Choroid plexus epithelial cell (primary cell): ENCODE data around the gene XPR1.
A peak's percentile ranks its signal among the peaks of the same experiment; 100 is the strongest.
"Not testable (repeated sequence)": the region's sequence is repeated elsewhere in the genome, so short reads cannot be mapped to it uniquely, and the experiment has no call there.

Experiments used
- DNase-seq: peaks from one replicate; pipeline ENCODE4 v3.0.0-alpha.2; 2010; ENCODE audit warnings: low read depth
- H3K4me3 ChIP-seq: 2 replicates; pipeline ENCODE4 v1.5.1; 2011; ENCODE audit warnings: low read depth, mild to moderate bottlenecking, control low read depth, low read length, moderate library complexity
- TF ChIP-seq, protein P1 (sequence below): conservative IDR thresholded peaks from 2 replicates; pipeline ENCODE4 v1.5.1; 2011; ENCODE audit warnings: low read depth, mild to moderate bottlenecking, control low read depth, inconsistent platforms, low read length, moderate library complexity

XPR1 gene

DNA sequence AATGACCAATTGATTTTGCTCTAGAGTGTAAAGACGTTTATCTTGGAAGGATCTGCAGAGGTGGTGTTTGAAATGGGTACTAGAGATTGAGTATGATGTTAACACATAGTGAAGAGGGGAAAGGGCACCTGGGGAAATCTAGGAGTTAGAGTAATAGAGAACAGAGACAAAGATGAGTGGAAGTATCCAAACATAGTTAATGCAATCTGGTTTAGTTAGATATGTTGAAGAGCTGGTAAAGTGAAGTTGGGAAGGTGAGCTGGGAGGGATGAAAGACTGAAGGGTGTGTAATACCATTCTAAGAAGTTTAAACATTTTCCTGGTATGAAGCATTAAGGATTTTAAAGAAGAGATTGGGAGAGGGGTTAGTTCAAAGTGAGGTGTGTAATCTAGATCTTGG lies 11.0 kb downstream of the XPR1 start:
- DNase-seq: no peak
- TF ChIP-seq, protein P1, sequence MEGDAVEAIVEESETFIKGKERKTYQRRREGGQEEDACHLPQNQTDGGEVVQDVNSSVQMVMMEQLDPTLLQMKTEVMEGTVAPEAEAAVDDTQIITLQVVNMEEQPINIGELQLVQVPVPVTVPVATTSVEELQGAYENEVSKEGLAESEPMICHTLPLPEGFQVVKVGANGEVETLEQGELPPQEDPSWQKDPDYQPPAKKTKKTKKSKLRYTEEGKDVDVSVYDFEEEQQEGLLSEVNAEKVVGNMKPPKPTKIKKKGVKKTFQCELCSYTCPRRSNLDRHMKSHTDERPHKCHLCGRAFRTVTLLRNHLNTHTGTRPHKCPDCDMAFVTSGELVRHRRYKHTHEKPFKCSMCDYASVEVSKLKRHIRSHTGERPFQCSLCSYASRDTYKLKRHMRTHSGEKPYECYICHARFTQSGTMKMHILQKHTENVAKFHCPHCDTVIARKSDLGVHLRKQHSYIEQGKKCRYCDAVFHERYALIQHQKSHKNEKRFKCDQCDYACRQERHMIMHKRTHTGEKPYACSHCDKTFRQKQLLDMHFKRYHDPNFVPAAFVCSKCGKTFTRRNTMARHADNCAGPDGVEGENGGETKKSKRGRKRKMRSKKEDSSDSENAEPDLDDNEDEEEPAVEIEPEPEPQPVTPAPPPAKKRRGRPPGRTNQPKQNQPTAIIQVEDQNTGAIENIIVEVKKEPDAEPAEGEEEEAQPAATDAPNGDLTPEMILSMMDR: no peak
- no peak overlapping the region for H3K4me3 ChIP-seq

DNA sequence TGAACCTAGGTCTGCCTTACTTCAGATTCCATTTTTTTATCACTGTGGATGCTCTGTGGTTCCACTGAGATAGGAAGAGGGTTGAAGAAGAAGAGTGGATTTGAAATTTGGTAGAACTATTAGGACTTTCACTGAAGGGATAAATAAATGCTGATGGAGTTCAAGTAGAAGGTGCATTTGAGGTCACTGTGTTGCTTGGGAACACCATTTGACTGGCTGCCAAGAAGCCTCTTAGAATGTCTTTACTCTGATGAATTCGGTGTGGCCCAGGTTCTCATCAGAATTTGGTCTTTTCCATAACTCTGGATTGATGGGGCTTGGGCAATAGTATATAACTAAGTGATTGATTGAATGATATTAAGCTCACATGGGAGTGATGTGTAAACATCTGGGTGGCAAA lies 11.9 kb downstream of the XPR1 start:
- TF ChIP-seq, protein P1: no peak
- H3K4me3 ChIP-seq: no peak overlapping the region
- peak; percentile 61 for DNase-seq

DNA sequence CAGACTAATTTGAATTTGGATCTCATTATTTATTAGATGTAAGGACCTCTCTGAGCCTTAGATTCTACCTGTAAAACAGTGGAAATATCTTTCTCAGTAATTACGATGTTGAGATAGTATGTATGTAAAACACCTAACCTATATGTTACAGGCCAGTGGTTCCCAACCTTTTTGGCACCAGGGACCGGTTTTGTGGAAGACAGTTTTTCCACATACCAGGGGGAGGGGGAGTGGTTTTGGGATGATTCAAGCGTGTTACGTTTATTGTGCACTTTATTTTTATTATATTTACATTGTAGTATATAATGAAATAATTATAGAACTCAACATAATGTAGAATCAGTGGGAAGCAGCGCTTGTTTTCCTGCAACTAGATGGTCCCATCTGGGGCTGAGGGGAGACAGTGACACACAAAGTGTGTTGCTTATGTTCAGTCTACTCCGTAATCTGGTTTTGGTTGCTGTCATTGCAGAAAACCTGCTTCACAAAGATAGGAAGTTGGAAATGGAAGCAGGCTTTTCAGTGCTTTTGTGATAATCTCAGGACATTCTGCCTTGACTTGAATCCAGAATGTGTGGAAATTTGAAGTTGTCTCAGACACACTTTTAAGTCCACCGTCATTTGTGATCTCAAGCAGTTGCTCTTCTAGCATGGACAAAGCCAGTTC lies 12.8 kb downstream of the XPR1 start:
- H3K4me3 ChIP-seq: no peak overlapping the region
- no peak for DNase-seq
- TF ChIP-seq, protein P1: no peak

DNA sequence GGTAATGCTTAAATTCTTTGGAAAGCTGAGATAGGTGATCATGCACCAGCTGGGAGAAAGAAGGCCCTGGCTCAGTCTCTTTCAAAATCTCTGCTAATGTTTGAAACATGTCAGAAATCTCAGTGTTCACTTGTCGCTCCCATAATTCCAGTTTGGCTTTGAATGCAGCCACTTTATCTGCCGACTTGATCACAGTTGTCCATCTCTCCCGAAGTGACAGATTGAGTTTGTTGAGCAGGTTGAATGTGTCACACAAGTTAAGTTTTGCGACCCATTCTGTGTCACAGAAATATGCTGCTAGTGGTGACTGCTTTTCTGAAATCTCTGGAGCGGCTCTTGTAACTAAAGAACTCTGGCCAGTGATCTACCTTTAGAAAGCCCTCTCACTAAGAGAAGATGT lies 13.4 kb downstream of the XPR1 start:
- not testable (repeated sequence) for H3K4me3 ChIP-seq, DNase-seq

DNA sequence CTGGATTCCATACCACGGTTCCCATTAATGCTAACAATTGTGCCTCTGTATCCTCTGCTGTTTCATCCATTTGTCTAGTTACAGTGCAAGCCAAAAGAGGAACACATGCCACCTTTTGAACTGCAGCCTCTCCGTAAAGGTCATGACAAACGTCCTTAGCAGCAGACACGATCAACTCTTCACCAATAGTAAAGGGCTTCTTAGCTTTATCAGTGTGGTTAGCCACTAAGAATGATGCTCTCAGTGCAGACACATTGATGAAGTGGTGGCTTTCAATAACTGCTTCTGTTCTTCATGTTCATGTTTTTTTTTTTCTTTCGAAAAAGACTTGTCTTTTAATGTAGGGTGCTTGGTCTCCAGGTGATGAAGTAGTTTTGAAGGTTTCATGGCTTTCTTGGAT lies 14.3 kb downstream of the XPR1 start:
- no peak overlapping the region for H3K4me3 ChIP-seq
- DNase-seq: no peak
- TF ChIP-seq, protein P1: no peak

DNA sequence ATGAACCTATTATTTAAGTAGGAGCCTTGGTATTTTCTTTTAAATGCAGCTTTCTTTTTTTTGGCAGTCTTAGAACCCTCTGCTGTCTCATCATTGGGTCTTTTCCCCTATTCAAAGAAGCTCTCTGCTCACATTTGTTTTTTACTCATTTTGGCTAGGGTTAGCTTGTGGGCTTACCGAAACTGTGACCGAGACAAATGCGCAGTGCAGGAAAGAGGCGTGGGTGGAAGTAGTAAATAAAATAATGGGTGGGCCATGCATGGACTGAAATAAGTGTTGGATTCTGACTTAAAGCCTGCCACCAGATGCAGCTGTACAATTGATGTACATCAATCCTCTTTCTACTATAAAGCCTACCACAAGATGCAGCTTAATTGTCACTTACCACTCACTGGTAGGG lies 14.7 kb downstream of the XPR1 start:
- TF ChIP-seq, protein P1: no peak
- no peak for DNase-seq
- no peak overlapping the region for H3K4me3 ChIP-seq

DNA sequence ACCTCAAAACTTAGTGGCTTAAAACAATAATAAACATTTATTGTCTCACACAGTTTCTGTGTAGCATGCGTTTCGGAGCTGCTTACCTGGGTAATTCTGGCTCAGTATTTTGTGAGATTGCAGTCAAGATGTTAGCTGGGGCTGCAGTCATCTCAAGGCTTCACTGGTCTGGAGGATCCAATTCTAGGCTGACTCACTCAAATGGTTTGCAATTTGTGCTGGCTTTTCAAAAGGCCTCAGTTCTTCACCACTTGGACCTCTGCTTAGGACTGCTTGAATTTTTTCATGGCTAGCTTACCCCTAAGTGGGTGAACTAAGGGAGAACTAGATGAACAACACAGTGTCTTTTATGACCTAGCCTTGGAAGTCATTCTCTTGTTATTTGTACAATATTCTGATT lies 21.0 kb downstream of the XPR1 start:
- H3K4me3 ChIP-seq: no peak overlapping the region
- TF ChIP-seq, protein P1: no peak
- peak; percentile 49 for DNase-seq
